ENCODE measurements around the gene CD300LD. TPM values are rescaled to one million over a fixed set of nuclear protein-coding genes. Genes with fewer than 3 reads are reported as not detected.
"Not testable (repeated sequence)": the region's sequence is repeated elsewhere in the genome, so short reads cannot be mapped to it uniquely, and the experiment has no call there.

CD300LD gene
- total RNA-seq, 5 donors from 2014 or later (not counting 1 experiment from before 2014, with no cell fraction given) = 0.47 TPM; not detected in 4

GRCh38 chr17:74565126-74565525 is 27.0 kb downstream of the CD300LD start:
- ChIA-PET CTCF (interaction anchor here in 1 of 2 donors (0.6 to 1.4 kb wide), 2 partner anchors 184 to 299 kb away, joined by 3 read pairs; no protein-coding TSS in a partner anchor), POLR2A (interaction anchor here in 1 of 2 donors (0.6 kb wide), 1 partner anchor 85 kb away, joined by 3 read pairs; no protein-coding TSS in a partner anchor)
- Mint-ChIP-seq H3K36me3 (no peaks in the 10 kb centered on the region), H3K27ac (no peak overlapping the region), H3K27me3 (peaks cover 20 to 51% of the 10 kb centered on the region in 2 donors), H3K9me3 (no peaks in the 10 kb centered on the region), H3K4me1 (peaks cover 0 to 11% (median 0%) of the 10 kb centered on the region in 3 donors), H3K4me3 (no peak overlapping the region)
- H3K27ac ChIP-seq (ENCODE audit: low read length) = no peak overlapping the region
- H3K4me1 ChIP-seq (ENCODE audit: control insufficient read depth in 1 of 2, extremely low read depth in 1 of 2, insufficient read depth in 2 of 2, low read length in 2 of 2) = peaks cover 0 to 2% of the 10 kb centered on the region in 2 experiments
- DNase-seq (no peak), ATAC-seq (replicated peaks in 1 of 4) (no peak)
- H3K36me3 ChIP-seq (ENCODE audit: control insufficient read depth in 2 of 2, extremely low read depth in 1 of 2, insufficient read depth in 1 of 2, low read length in 1 of 2) = no peaks in the 10 kb centered on the region
- WGBS (ENCODE audit: insufficient coverage) = no CpG with 5 or more reads among the region's 5 CpGs
- H3K4me3 ChIP-seq (ENCODE audit: control insufficient read depth in 1 of 2, extremely low read depth in 1 of 2, low read length in 1 of 2) = no peak overlapping the region
- H3K27me3 ChIP-seq (replicated peaks in 1 of 2; ENCODE audit: control insufficient read depth in 2 of 2, extremely low read depth in 1 of 2, insufficient read depth in 2 of 2, low read length in 1 of 2) = peaks cover 0 to 67% of the 10 kb centered on the region in 2 experiments
- no peaks in the 10 kb centered on the region for H3K9me3 ChIP-seq

DNA sequence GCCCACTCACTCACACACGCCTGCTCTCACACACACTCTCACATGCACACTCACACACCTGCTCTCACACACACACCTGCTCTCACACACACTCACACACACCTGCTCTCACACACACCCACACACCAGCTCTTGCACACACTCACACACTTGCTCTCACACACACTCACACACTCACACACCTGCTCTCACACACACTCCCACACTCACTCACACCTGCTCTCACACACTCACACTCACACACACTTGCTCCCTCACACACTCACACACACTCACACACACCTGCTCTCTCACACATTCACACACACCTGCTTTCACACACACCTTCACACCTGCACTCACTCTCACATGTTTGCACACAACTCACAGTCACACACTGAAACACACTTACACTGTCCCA is 28.7 kb downstream of the CD300LD start:
- WGBS (ENCODE audit: insufficient coverage) = 90% methylated on average over 1 of the region's 1 CpG
- Histone ChIP-seq H3K36me3 (ENCODE audit: control insufficient read depth in 2 of 2, extremely low read depth in 1 of 2, insufficient read depth in 1 of 2, low read length in 1 of 2) (no peaks in the 10 kb centered on the region), H3K27ac (ENCODE audit: low read length) (no peak overlapping the region), H3K4me3 (ENCODE audit: control insufficient read depth in 1 of 2, extremely low read depth in 1 of 2, low read length in 1 of 2) (no peak overlapping the region), H3K27me3 (replicated peaks in 1 of 2; ENCODE audit: control insufficient read depth in 2 of 2, extremely low read depth in 1 of 2, insufficient read depth in 2 of 2, low read length in 1 of 2) (peaks cover 0 to 50% of the 10 kb centered on the region in 2 experiments), H3K9me3 (no peaks in the 10 kb centered on the region), H3K4me1 (ENCODE audit: control insufficient read depth in 1 of 2, extremely low read depth in 1 of 2, insufficient read depth in 2 of 2, low read length in 2 of 2) (peaks cover 0 to 2% of the 10 kb centered on the region in 2 experiments)
- CTCF ChIA-PET = no interaction called here
- H3K27me3 Mint-ChIP-seq = peaks cover 12 to 34% of the 10 kb centered on the region in 2 donors
- no peak overlapping the region for H3K4me3 Mint-ChIP-seq
- no peaks in the 10 kb centered on the region for H3K9me3 Mint-ChIP-seq
- DNase-seq (no peak), ATAC-seq (replicated peaks in 1 of 4) (no peak)
- POLR2A ChIA-PET = no interaction called here
- peak overlapping the region in 1 of 2 donors; percentile 10 for H3K27ac Mint-ChIP-seq
- no peaks in the 10 kb centered on the region for H3K36me3 Mint-ChIP-seq
- peaks cover 9 to 12% (median 9%) of the 10 kb centered on the region in 3 donors for H3K4me1 Mint-ChIP-seq

DNA sequence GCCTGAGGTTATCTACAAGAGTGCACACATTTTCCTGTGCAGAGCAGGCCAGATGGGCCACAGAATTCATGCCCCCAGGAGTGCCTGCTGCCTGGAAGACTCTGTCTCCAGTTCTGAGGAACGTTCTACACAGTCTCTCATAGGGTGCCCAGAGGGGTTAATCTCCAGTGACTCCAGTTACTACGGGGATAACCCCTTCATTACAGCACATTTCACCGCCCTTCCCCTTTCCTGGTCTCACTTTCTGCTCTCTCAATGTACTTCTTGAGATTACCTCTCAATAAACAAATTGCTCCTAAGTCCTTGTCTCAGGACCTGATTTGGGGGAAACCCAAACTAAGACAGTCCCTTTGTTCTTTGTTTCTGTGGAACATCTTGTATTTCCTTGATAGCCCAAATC is 30.5 kb downstream of the CD300LD start:
- DNase-seq (no peak), ATAC-seq (replicated peaks in 1 of 4) (no peak)
- Mint-ChIP-seq H3K9me3 (no peaks in the 10 kb centered on the region), H3K27me3 (peaks cover 5 to 28% of the 10 kb centered on the region in 2 donors), H3K4me3 (no peak overlapping the region), H3K4me1 (peaks cover 8 to 9% (median 9%) of the 10 kb centered on the region in 3 donors), H3K36me3 (no peaks in the 10 kb centered on the region), H3K27ac (no peak overlapping the region)
- ChIA-PET POLR2A (no interaction called here), CTCF (no interaction called here)
- H3K4me3 ChIP-seq (ENCODE audit: control insufficient read depth in 1 of 2, extremely low read depth in 1 of 2, low read length in 1 of 2) = no peak overlapping the region
- peaks cover 0 to 2% of the 10 kb centered on the region in 2 experiments for H3K4me1 ChIP-seq (ENCODE audit: control insufficient read depth in 1 of 2, extremely low read depth in 1 of 2, insufficient read depth in 2 of 2, low read length in 2 of 2)
- H3K27ac ChIP-seq (ENCODE audit: low read length) = no peak overlapping the region
- 51% methylated on average over 3 of the region's 3 CpGs for WGBS (ENCODE audit: insufficient coverage)
- peaks cover 0 to 38% of the 10 kb centered on the region in 2 experiments for H3K27me3 ChIP-seq (replicated peaks in 1 of 2; ENCODE audit: control insufficient read depth in 2 of 2, extremely low read depth in 1 of 2, insufficient read depth in 2 of 2, low read length in 1 of 2)
- H3K36me3 ChIP-seq (ENCODE audit: control insufficient read depth in 2 of 2, extremely low read depth in 1 of 2, insufficient read depth in 1 of 2, low read length in 1 of 2) = no peaks in the 10 kb centered on the region
- no peaks in the 10 kb centered on the region for H3K9me3 ChIP-seq

GRCh38 chr17:74558882-74559519 is 33.1 kb downstream of the CD300LD start:
- Mint-ChIP-seq H3K4me1 (peaks cover 8 to 9% (median 9%) of the 10 kb centered on the region in 3 donors), H3K27ac (no peak overlapping the region), H3K9me3 (peaks cover 0 to 4% (median 0%) of the 10 kb centered on the region in 3 donors), H3K27me3 (peaks cover 5 to 16% of the 10 kb centered on the region in 2 donors), H3K4me3 (peak overlapping the region in 1 of 3 donors; percentile 30), H3K36me3 (no peaks in the 10 kb centered on the region)
- ChIA-PET POLR2A (no interaction called here), CTCF (no interaction called here)
- H3K4me3 ChIP-seq (ENCODE audit: control insufficient read depth in 1 of 2, extremely low read depth in 1 of 2, low read length in 1 of 2) = no peak overlapping the region
- H3K27ac ChIP-seq (ENCODE audit: low read length) = no peak overlapping the region
- ATAC-seq (replicated peaks in 1 of 4) (peak in 1 of 4 experiments; percentile 62), DNase-seq (no peak)
- no peaks in the 10 kb centered on the region for H3K36me3 ChIP-seq (ENCODE audit: control insufficient read depth in 2 of 2, extremely low read depth in 1 of 2, insufficient read depth in 1 of 2, low read length in 1 of 2)
- H3K4me1 ChIP-seq (ENCODE audit: control insufficient read depth in 1 of 2, extremely low read depth in 1 of 2, insufficient read depth in 2 of 2, low read length in 2 of 2) = no peaks in the 10 kb centered on the region
- H3K9me3 ChIP-seq = no peaks in the 10 kb centered on the region
- peaks cover 0 to 21% of the 10 kb centered on the region in 2 experiments for H3K27me3 ChIP-seq (replicated peaks in 1 of 2; ENCODE audit: control insufficient read depth in 2 of 2, extremely low read depth in 1 of 2, insufficient read depth in 2 of 2, low read length in 1 of 2)
- WGBS (ENCODE audit: insufficient coverage) = 27% methylated on average over 4 of the region's 6 CpGs

DNA sequence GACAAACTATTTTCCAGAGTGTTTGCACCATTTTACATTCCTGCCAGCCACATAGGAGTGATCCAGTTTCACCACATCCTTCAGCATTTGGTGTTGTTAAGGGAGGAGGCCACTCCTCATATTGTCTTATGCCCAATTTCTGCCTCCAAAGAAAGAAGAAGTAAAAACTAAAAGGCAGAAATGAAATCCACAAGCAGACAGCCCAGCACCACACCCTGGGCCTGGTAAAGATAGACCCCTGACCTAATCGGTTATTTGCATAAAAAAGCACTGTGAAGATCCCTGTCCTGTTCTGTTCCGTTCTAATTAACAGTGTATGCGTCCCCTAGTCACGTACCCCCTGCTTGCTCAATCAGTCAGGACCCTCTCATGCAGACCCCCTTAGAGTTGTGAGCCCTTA is 33.7 kb downstream of the CD300LD start:
- H3K4me1 Mint-ChIP-seq; H3K9me3 Mint-ChIP-seq; CTCF ChIA-PET; H3K4me1 ChIP-seq (ENCODE audit: control insufficient read depth in 1 of 2, extremely low read depth in 1 of 2, insufficient read depth in 2 of 2, low read length in 2 of 2); DNase-seq; H3K36me3 ChIP-seq (ENCODE audit: control insufficient read depth in 2 of 2, extremely low read depth in 1 of 2, insufficient read depth in 1 of 2, low read length in 1 of 2); H3K27ac ChIP-seq (ENCODE audit: low read length); H3K27ac Mint-ChIP-seq; POLR2A ChIA-PET; H3K36me3 Mint-ChIP-seq; H3K4me3 ChIP-seq (ENCODE audit: control insufficient read depth in 1 of 2, extremely low read depth in 1 of 2, low read length in 1 of 2); H3K9me3 ChIP-seq; H3K4me3 Mint-ChIP-seq; ATAC-seq (replicated peaks in 1 of 4); H3K27me3 Mint-ChIP-seq: not testable (repeated sequence)
- H3K27me3 ChIP-seq (replicated peaks in 1 of 2; ENCODE audit: control insufficient read depth in 2 of 2, extremely low read depth in 1 of 2, insufficient read depth in 2 of 2, low read length in 1 of 2) = peaks cover 0 to 18% of the 10 kb centered on the region in 2 experiments
- 90% methylated on average over 4 of the region's 4 CpGs for WGBS (ENCODE audit: insufficient coverage)

GRCh38 chr17:74555427-74555940 is 36.6 kb downstream of the CD300LD start:
- no peak for DNase-seq
- H3K4me3 ChIP-seq (ENCODE audit: control insufficient read depth in 1 of 2, extremely low read depth in 1 of 2, low read length in 1 of 2) = no peak overlapping the region
- H3K27me3 ChIP-seq (replicated peaks in 1 of 2; ENCODE audit: control insufficient read depth in 2 of 2, extremely low read depth in 1 of 2, insufficient read depth in 2 of 2, low read length in 1 of 2) = peaks cover 0 to 16% of the 10 kb centered on the region in 2 experiments
- ATAC-seq (replicated peaks in 1 of 4) = no peak
- WGBS (ENCODE audit: insufficient coverage) = 68% methylated on average over 3 of the region's 7 CpGs
- ChIA-PET POLR2A (no interaction called here), CTCF (no interaction called here)
- no peaks in the 10 kb centered on the region for H3K4me1 ChIP-seq (ENCODE audit: control insufficient read depth in 1 of 2, extremely low read depth in 1 of 2, insufficient read depth in 2 of 2, low read length in 2 of 2)
- Mint-ChIP-seq H3K4me3 (no peak overlapping the region), H3K27ac (no peak overlapping the region), H3K36me3 (no peaks in the 10 kb centered on the region), H3K27me3 (peaks cover 0 to 4% of the 10 kb centered on the region in 2 donors), H3K9me3 (peaks cover 0 to 4% (median 0%) of the 10 kb centered on the region in 3 donors), H3K4me1 (peaks cover 8 to 9% (median 9%) of the 10 kb centered on the region in 3 donors)
- no peaks in the 10 kb centered on the region for H3K9me3 ChIP-seq
- no peak overlapping the region for H3K27ac ChIP-seq (ENCODE audit: low read length)
- H3K36me3 ChIP-seq (ENCODE audit: control insufficient read depth in 2 of 2, extremely low read depth in 1 of 2, insufficient read depth in 1 of 2, low read length in 1 of 2) = no peaks in the 10 kb centered on the region
